H4 (cell line): ENCODE results near the gene RCOR1. TPM values are rescaled to one million over a fixed set of nuclear protein-coding genes. Genes with fewer than 3 reads are reported as not detected.
"Not testable (repeated sequence)": the region's sequence is repeated elsewhere in the genome, so short reads cannot be mapped to it uniquely, and the experiment has no call there.

ENCODE experiments used
- DNase-seq: peaks from one replicate; pipeline ENCODE4 v3.0.0-alpha.2; 2015; ENCODE audit warnings: low spot score
- total RNA-seq: library from RNA; depleted of rRNA; stranded (reverse); fragments of >200 nt; shearing (Covaris generic); gene quantifications from 2 replicates; pipeline ENCODE4 v1.2.3, GENCODE V29; 2014

The RCOR1 gene
- total RNA-seq, 1 experiment from 2014 or later, result 32.9 TPM

DNA sequence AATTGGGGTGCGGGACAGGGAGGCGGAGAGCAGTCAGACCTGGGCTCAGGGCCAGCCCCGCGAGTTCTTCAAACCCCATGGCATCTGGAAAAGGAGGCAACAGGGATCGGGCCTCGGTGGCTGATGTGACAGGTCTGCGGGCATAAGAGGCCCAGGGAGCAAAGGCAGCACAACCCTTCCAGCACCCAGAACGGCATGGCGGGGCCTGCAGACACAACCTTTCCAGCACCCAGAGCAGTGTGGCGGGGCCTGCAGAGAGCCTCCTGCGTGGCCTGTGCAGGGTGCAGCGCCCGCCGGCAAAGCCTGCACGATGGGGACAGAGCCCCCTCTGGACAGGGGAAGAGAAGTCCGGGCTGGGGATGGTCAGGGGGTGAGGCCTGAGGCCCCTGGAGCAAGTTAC lies 158.6 kb downstream of the RCOR1 start:
- DNase-seq, result no peak

DNA sequence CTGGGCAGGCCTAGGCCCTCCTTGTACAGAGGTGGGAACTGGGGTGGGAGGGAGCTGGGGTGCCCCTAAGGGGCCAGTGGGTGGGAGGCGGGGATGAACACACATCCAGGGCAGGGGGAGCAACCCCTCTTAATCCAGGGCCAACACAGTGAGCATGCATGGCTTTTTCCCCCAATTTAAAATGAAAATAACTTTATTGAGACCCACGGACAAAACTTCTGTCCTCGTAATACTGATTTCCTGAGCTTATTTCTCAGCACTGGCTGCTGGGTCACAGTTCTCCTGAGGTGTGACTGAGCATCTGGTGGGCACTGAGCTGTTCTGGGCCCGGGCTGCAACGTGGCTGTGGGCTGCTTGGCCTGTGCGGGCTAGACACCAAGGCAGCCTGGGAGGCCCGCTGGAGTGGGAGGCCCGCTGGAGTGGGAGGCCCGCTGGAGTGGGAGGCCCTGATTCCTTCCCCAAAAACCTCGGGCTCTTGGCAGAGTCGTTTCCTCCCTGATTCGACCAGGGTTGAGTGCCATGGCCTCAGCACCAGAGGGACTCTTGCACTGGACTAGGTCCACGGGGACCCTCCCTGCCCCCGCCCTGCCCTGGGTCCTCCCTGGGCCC lies 159.9 kb downstream of the RCOR1 start:
- DNase-seq, result no peak

- DNase-seq, result no peak
Observed at GRCh38 chr14:102754370-102755262, 162.2 kb downstream of the RCOR1 start.

GRCh38 chr14:102757646-102758045 lies 165.2 kb downstream of the RCOR1 start:
- no peak for DNase-seq

DNA sequence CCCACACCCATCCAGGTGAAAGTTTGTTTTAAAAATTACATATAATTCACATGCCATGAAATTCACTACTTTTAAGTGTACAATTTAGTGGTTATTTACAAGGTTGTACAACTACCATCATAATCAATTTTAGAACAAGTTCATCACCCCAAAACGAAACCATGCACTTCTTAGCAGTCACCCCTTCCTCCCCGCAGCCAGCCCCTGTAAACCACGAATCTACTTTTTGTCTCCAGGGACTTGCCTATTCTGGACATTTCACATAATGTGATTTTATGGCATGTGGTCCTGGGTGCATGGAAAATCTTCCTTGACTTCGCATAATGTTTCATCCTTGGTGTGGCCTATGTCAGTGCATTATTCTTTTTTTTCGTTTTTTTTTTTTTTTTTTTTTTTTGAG lies 165.6 kb downstream of the RCOR1 start:
- no peak for DNase-seq

- DNase-seq, result no peak
Observed at GRCh38 chr14:102759456-102760187, 167.2 kb downstream of the RCOR1 start.

DNA sequence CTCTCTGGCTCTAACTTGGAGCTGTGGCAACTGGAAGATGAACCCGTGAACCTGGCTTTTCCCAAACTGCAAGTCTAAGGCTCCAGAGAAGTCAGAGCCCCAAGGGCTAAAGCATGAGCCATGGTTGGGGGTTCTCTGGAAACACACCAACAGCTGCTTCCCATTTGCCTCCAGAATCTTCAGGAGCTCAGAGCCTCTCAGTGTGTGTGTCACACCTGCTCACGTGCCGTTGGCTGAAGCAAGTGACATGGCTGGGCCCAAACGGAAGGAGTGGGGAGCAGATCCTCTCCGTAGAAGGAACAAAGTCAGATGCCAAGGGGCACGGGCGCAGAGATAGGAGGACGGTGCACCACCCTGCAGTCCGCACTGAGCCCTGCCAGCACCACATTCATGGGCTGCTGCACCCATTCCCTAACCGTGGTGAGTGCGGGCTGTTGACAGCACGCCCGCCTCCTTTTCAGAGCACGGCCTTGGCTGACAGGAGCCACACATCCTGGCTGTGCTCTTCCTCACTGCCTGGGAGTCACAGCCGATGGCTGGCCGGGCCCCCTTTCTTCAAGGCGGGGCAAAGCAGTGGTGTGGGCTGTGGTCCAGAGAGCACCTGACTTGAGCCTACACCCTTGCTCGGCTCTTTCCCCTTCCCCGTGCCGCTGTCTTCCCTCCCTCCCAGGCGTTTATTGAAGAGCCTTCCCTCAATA lies 168.2 kb downstream of the RCOR1 start:
- DNase-seq, result no peak

DNA sequence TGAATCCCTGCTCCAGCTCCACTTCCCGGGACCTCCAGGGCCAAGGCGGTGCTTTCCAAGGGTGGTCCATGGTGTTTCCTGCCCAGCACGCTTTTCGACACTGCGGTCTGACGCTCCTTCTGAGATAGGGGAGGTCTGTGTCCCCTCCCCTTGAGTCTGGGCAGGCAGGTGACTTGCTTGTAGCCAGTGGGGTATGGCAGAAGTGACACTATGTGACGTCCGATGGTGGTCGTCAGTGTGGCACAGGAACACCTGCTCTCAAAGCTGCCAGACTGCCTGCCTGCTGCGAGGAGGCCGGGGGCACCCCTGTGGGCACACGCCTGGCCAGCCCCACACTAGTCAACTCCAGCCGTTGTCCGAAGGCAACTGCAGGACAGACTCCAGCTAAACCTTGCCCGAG lies 168.8 kb downstream of the RCOR1 start:
- DNase-seq, result no peak

GRCh38 chr14:102764220-102764671 lies 171.8 kb downstream of the RCOR1 start:
- DNase-seq, result no peak

GRCh38 chr14:102765770-102766169 lies 173.3 kb downstream of the RCOR1 start:
- not testable (repeated sequence) for DNase-seq

GRCh38 chr14:102768223-102769048 lies 176.0 kb downstream of the RCOR1 start:
- DNase-seq, result no peak

- no peak for DNase-seq
Observed at GRCh38 chr14:102769049-102769327, 176.5 kb downstream of the RCOR1 start.

DNA sequence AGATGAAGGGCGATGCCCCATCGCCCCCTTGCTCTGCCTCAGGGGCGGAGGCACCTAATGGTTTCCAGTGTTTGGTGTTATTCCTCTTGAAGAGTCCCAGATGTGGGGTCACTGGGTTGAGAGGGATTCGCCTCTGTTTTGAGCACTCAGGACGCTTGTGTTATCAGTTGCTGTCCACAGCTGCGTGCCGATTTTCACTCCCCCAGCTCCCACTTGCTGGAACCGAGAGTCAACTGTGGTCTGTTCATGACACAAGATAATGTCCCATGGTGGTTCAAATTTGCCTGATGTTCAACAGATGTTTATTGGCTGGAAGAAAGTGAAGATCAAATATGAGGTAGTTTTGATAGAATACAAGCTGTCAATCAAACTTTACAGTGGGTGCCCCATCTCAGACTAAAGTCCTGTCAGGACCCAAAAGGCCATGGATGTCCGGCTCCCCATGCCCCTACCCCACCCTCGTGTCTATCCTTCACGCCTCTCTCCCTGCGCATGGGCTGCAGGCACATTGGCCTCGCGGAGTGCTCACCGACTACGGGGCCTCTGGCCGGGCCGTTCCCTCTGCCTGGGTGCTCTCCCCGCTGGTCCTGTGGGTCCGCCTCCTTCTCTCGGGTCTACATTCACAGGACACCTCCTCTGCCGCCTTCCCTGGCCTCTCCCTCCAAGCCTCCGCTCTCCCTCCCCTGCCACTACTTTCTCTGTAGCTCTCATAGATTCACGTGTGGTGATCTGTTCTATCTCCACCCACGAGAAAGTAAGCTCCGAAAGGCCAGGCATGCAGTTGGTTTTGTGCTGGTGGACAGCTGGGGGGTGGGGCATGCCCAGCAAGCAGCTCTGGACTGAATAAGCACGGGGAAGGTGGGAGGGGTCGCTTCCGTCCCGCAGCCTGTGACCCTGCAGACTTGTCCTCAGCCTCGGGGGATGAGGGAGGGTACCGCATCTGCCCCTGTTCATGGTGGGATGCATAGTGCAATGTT lies 178.0 kb downstream of the RCOR1 start:
- no peak for DNase-seq

- DNase-seq, result no peak
Observed at GRCh38 chr14:102771144-102771543, 178.7 kb downstream of the RCOR1 start.

DNA sequence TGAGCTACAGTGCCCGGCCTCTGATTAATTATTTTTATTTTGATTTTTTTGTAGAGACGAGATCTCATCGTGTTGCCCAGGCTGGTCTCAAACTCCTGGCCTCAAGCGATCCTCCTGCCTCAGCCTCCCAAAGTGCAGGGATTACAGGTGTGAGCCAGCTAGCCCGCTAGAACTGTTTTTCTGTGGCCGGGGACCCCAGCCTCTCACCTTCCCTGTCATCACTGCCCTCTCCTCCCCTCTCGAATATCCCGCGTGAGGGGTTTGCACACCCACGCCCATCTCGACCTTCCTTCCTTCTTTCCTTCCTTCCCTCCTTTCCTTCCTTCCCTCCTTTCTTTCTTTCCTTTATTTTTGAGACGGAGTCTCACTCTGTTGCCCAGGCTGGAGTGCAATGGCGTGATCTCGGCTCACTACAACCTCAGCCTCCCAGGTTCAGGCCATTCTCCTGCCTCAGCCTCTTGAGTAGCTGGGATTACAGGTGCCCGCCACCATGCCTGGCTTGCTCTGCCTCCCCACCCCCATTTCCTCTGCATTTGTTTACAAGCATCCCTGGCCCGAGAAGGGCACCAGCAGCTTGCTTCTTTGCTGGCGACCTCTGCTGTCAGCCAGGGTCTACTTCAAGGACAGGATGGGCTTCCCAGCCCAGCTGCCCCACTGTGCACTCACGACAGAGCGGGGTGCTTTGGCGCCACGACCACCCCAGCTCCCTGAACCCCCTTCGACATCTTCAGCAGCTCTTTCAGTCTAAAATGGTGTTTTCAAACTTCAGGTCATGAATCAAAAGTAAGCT lies 180.5 kb downstream of the RCOR1 start:
- DNase-seq, result peak; percentile 47

DNA sequence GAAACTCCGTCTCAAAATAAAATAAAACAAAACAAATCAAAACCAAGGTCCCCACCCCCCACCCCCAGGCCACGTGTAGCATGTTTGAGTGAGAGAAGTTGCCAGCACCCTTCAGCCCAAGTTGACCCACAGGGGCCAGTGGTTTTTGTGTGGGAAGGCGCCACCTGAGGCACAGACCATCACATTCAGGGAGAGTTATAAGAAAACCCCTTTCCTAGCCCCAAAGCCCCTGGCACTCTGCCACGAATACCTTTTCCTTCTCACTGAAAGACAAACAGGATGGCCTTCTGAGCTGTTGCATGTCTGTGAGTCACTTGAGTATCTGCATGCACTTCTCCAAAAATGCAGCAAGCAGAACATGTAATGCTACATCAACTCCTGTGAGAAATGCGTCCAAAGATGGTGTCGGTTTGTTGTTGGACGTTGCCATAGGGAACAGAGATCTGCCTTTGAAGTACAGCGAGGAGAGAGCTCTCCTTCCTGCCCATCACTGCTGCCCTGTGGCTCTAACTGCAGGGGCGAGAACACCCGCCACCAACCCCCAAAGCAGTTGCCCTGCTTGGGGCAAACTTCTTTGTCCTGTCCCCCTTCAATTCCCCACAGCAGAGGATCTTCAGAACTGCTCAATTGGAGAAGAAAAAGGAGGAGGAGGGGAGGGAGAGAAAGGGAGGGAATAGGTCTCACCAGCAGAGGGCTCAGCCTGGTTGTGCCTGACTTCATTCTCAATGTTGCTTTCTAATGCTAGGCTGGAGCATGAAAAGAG lies 182.1 kb downstream of the RCOR1 start:
- DNase-seq, result peak; percentile 53

DNA sequence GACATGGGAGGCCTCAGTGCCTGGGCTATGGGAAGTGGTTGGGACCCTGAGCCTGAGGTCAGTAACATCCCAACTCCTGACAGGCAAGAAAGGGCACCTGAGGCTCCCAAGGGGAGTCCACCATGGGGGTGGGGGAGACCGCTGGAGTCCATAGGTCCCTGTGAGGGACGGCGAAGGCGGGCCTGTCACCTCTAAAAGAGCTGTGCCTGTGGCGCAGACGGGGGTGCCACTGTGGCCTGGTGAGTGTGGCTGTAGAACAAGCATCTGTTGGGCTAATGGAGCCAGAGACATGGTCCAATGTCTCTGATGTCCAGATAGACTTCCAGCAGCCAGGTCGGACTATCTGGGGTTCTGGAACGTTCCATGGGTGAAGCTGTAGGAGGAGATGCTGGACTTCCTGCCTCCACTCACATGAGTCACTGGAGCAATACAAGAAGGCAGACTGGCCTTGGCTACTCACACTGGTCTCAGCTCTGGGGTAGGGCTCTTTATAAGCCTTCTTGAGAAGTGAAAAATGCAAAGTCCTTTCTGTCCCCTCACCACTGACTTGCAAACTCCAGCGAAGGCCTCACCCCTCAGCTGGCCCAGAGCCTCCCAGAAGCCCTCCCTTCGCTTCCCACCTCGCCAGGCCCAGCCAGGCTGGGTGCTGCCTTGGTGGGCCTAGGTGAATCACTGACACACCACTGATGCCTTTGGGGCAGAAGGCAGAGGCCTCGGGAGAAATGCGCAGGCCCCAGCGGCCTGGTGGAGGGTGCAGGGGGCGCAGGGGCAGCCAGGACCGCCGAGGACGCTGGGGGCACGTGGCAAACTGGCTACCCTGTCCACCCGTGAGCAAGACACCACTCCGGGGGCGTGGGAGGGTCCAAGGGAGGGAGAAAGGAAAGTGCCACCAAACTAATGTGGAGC lies 183.7 kb downstream of the RCOR1 start:
- no peak for DNase-seq
